ENCODE measurements around the gene ASIP.

The ASIP gene

GRCh38 chr20:34215711-34216381 lies 25.4 kb upstream of the ASIP start:
- TF ChIP-seq SIN3A (IDR thresholded peaks at IDR 0.05; ENCODE audit: borderline replicate concordance, insufficient read depth, low read length) = no peak
- no peak for TF ChIP-seq REST (IDR thresholded peaks at IDR 0.05; ENCODE audit: insufficient read depth in 1 of 2, low read depth in 2 of 2, low read length in 2 of 2)
- no peak for TF ChIP-seq TAF1 (IDR thresholded peaks at IDR 0.05; ENCODE audit: borderline replicate concordance, insufficient read depth, low read length)
- no peak for TF ChIP-seq FOXP2 (optimal IDR thresholded peaks at IDR 0.05; ENCODE audit: borderline replicate concordance, extremely low read depth, extremely low read length, insufficient read depth)
- no peak for TF ChIP-seq POLR2AphosphoS5 (IDR thresholded peaks at IDR 0.05; ENCODE audit: low read depth, low read length)

GRCh38 chr20:34216382-34216742 lies 24.9 kb upstream of the ASIP start:
- TF ChIP-seq TAF1 (IDR thresholded peaks at IDR 0.05; ENCODE audit: borderline replicate concordance, insufficient read depth, low read length) (no peak), FOXP2 (optimal IDR thresholded peaks at IDR 0.05; ENCODE audit: borderline replicate concordance, extremely low read depth, extremely low read length, insufficient read depth) (no peak), POLR2AphosphoS5 (IDR thresholded peaks at IDR 0.05; ENCODE audit: low read depth, low read length) (no peak)

GRCh38 chr20:34220561-34220960 lies 20.7 kb upstream of the ASIP start:
- no peak for TF ChIP-seq POLR2AphosphoS5 (IDR thresholded peaks at IDR 0.05; ENCODE audit: low read depth, low read length)
- TF ChIP-seq TAF1 (IDR thresholded peaks at IDR 0.05; ENCODE audit: borderline replicate concordance, insufficient read depth, low read length) = no peak
- TF ChIP-seq SIN3A (IDR thresholded peaks at IDR 0.05; ENCODE audit: borderline replicate concordance, insufficient read depth, low read length) = no peak
- TF ChIP-seq FOXP2 (optimal IDR thresholded peaks at IDR 0.05; ENCODE audit: borderline replicate concordance, extremely low read depth, extremely low read length, insufficient read depth) = no peak
- no peak for TF ChIP-seq REST (IDR thresholded peaks at IDR 0.05; ENCODE audit: insufficient read depth in 1 of 2, low read depth in 2 of 2, low read length in 2 of 2)

- no peak for TF ChIP-seq POLR2AphosphoS5 (IDR thresholded peaks at IDR 0.05; ENCODE audit: low read depth, low read length)
- no peak for TF ChIP-seq FOXP2 (optimal IDR thresholded peaks at IDR 0.05; ENCODE audit: borderline replicate concordance, extremely low read depth, extremely low read length, insufficient read depth)
- no peak for TF ChIP-seq REST (IDR thresholded peaks at IDR 0.05; ENCODE audit: insufficient read depth in 1 of 2, low read depth in 2 of 2, low read length in 2 of 2)
- TF ChIP-seq TAF1 (IDR thresholded peaks at IDR 0.05; ENCODE audit: borderline replicate concordance, insufficient read depth, low read length) = no peak
- TF ChIP-seq SIN3A (IDR thresholded peaks at IDR 0.05; ENCODE audit: borderline replicate concordance, insufficient read depth, low read length) = no peak
Measured at GRCh38 chr20:34222208-34222607, 19.0 kb upstream of the ASIP start.

GRCh38 chr20:34231634-34232033 lies 9.6 kb upstream of the ASIP start:
- TF ChIP-seq SIN3A (IDR thresholded peaks at IDR 0.05; ENCODE audit: borderline replicate concordance, insufficient read depth, low read length) = no peak
- TF ChIP-seq POLR2AphosphoS5 (IDR thresholded peaks at IDR 0.05; ENCODE audit: low read depth, low read length) = no peak
- no peak for TF ChIP-seq TAF1 (IDR thresholded peaks at IDR 0.05; ENCODE audit: borderline replicate concordance, insufficient read depth, low read length)
- TF ChIP-seq FOXP2 (optimal IDR thresholded peaks at IDR 0.05; ENCODE audit: borderline replicate concordance, extremely low read depth, extremely low read length, insufficient read depth) = no peak
- no peak for TF ChIP-seq REST (IDR thresholded peaks at IDR 0.05; ENCODE audit: insufficient read depth in 1 of 2, low read depth in 2 of 2, low read length in 2 of 2)

All from PFSK-1 (cell line).